ENCODE results near the gene ZNF2.
A peak's percentile ranks its signal among the peaks of the same experiment; 100 is the strongest.

ZNF2 gene

GRCh38 chr2:95206096-95206495 lies 40.5 kb downstream of the ZNF2 start:
- DNase-seq (ENCODE audit: low read depth), result no peak

- peak; percentile 92 for DNase-seq (ENCODE audit: low read depth)
Measured at GRCh38 chr2:95207111-95207961, 41.7 kb downstream of the ZNF2 start, which contains the start of gene ZNF892. Gene ZNF892, plus strand, starts transcription at chr2:95207521. Its CDS starts 295 bp downstream, at chr2:95207816.

GRCh38 chr2:95208106-95208505 lies 42.5 kb downstream of the ZNF2 start:
- DNase-seq (ENCODE audit: low read depth), result peak; percentile 65

GRCh38 chr2:95215018-95215612 lies 49.5 kb downstream of the ZNF2 start:
- no peak for DNase-seq (ENCODE audit: low read depth)

- no peak for DNase-seq (ENCODE audit: low read depth)
Measured at GRCh38 chr2:95220449-95220848, 54.8 kb downstream of the ZNF2 start.

- no peak for DNase-seq (ENCODE audit: low read depth)
Measured at GRCh38 chr2:95225658-95226057, 60.0 kb downstream of the ZNF2 start.

- peak; percentile 91 for DNase-seq (ENCODE audit: low read depth)
Measured at GRCh38 chr2:95231723-95232122, 66.1 kb downstream of the ZNF2 start.

- no peak for DNase-seq (ENCODE audit: low read depth)
Measured at GRCh38 chr2:95232232-95232631, 66.6 kb downstream of the ZNF2 start.

All from ELR (cell line).